Measurements from ENCODE around the gene TMEM203.

DNA sequence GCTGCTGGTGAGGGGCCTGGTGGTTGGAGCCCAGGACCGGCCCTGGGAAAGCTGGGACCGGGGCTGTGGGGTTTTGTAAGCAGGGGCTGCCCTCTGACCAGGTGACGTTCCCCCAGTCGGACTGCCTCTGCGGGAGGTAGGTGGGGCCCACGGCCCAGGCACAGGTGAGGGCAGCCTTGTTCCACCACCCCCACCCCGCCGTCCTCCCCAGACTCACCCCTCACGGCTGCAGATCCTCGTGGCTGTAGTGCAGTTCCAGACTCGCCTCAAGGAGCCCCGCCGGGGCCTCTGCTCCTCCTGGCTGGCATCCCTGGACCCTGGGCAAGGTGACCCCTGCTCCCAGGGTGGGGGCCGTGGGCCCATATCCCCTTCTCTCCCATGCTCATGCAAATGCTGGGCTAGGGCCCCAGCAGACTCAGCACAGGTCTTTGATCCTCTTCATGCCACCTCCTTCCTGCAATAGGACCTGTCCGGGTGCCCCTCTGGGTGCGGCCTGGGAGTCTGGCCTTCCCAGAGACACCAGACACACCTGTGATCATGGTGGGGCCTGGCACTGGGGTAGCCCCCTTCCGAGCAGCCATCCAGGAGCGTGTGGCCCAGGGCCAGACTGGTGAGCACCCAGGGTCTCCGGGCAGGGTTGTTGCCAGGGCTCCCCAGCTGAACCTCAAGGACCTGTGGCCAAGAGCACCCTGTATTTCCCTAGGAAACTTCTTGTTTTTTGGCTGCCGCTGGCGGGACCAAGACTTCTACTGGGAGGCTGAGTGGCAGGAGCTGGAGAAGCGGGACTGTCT lies 9.9 kb upstream of the TMEM203 start:
- TF ChIP-seq, protein P1, sequence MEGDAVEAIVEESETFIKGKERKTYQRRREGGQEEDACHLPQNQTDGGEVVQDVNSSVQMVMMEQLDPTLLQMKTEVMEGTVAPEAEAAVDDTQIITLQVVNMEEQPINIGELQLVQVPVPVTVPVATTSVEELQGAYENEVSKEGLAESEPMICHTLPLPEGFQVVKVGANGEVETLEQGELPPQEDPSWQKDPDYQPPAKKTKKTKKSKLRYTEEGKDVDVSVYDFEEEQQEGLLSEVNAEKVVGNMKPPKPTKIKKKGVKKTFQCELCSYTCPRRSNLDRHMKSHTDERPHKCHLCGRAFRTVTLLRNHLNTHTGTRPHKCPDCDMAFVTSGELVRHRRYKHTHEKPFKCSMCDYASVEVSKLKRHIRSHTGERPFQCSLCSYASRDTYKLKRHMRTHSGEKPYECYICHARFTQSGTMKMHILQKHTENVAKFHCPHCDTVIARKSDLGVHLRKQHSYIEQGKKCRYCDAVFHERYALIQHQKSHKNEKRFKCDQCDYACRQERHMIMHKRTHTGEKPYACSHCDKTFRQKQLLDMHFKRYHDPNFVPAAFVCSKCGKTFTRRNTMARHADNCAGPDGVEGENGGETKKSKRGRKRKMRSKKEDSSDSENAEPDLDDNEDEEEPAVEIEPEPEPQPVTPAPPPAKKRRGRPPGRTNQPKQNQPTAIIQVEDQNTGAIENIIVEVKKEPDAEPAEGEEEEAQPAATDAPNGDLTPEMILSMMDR (IDR thresholded peaks at IDR 0.05 in 2 of 3, conservative IDR thresholded peaks at IDR 0.05 in 1 of 3; ENCODE audit: control insufficient read depth in 2 of 3, extremely low read depth in 1 of 3, insufficient read depth in 1 of 3, low read depth in 3 of 3, low read length in 3 of 3) = no peak
- TF ChIP-seq EZH2 (IDR thresholded peaks at IDR 0.05; ENCODE audit: borderline replicate concordance, control insufficient read depth, low read depth, low read length) (no peak), RFX5 (IDR thresholded peaks at IDR 0.05; ENCODE audit: low read depth, low read length) (no peak), HDGF (IDR thresholded peaks at IDR 0.05) (no peak), CHD4 (IDR thresholded peaks at IDR 0.05) (no peak), ZNF217 (IDR thresholded peaks at IDR 0.05) (no peak), RAD21 (IDR thresholded peaks at IDR 0.05; ENCODE audit: insufficient read depth, low read depth, low read length) (no peak), POLR2A (IDR thresholded peaks at IDR 0.05; ENCODE audit: low read depth, low read length) (no peak), HDAC2 (IDR thresholded peaks at IDR 0.05) (no peak), SIN3A (IDR thresholded peaks at IDR 0.05; ENCODE audit: low read depth, low read length) (no peak), TCF12 (IDR thresholded peaks at IDR 0.05; ENCODE audit: low read depth, low read length) (no peak), JUND (IDR thresholded peaks at IDR 0.05; ENCODE audit: low read depth, low read length) (no peak)
- TF ChIP-seq, protein P2, sequence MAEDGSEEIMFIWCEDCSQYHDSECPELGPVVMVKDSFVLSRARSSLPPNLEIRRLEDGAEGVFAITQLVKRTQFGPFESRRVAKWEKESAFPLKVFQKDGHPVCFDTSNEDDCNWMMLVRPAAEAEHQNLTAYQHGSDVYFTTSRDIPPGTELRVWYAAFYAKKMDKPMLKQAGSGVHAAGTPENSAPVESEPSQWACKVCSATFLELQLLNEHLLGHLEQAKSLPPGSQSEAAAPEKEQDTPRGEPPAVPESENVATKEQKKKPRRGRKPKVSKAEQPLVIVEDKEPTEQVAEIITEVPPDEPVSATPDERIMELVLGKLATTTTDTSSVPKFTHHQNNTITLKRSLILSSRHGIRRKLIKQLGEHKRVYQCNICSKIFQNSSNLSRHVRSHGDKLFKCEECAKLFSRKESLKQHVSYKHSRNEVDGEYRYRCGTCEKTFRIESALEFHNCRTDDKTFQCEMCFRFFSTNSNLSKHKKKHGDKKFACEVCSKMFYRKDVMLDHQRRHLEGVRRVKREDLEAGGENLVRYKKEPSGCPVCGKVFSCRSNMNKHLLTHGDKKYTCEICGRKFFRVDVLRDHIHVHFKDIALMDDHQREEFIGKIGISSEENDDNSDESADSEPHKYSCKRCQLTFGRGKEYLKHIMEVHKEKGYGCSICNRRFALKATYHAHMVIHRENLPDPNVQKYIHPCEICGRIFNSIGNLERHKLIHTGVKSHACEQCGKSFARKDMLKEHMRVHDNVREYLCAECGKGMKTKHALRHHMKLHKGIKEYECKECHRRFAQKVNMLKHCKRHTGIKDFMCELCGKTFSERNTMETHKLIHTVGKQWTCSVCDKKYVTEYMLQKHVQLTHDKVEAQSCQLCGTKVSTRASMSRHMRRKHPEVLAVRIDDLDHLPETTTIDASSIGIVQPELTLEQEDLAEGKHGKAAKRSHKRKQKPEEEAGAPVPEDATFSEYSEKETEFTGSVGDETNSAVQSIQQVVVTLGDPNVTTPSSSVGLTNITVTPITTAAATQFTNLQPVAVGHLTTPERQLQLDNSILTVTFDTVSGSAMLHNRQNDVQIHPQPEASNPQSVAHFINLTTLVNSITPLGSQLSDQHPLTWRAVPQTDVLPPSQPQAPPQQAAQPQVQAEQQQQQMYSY (CRISPR knock-in tag; IDR thresholded peaks at IDR 0.05) = no peak
- TF ChIP-seq, protein P3, sequence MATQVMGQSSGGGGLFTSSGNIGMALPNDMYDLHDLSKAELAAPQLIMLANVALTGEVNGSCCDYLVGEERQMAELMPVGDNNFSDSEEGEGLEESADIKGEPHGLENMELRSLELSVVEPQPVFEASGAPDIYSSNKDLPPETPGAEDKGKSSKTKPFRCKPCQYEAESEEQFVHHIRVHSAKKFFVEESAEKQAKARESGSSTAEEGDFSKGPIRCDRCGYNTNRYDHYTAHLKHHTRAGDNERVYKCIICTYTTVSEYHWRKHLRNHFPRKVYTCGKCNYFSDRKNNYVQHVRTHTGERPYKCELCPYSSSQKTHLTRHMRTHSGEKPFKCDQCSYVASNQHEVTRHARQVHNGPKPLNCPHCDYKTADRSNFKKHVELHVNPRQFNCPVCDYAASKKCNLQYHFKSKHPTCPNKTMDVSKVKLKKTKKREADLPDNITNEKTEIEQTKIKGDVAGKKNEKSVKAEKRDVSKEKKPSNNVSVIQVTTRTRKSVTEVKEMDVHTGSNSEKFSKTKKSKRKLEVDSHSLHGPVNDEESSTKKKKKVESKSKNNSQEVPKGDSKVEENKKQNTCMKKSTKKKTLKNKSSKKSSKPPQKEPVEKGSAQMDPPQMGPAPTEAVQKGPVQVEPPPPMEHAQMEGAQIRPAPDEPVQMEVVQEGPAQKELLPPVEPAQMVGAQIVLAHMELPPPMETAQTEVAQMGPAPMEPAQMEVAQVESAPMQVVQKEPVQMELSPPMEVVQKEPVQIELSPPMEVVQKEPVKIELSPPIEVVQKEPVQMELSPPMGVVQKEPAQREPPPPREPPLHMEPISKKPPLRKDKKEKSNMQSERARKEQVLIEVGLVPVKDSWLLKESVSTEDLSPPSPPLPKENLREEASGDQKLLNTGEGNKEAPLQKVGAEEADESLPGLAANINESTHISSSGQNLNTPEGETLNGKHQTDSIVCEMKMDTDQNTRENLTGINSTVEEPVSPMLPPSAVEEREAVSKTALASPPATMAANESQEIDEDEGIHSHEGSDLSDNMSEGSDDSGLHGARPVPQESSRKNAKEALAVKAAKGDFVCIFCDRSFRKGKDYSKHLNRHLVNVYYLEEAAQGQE (IDR thresholded peaks at IDR 0.05; ENCODE audit: low read depth, low read length) = no peak

All from GM12878 (cell line).